Stimulated activated naive CD8-positive, alpha-beta T cell treated with anti-CD3 and anti-CD28 coated beads, Interleukin-15, Interleukin-2, amounts not matched to agents 100 ng/mL and 50 ng/mL, for 24 hours (primary cell): ENCODE data around the gene GK.
"Not testable (repeated sequence)": the region's sequence is repeated elsewhere in the genome, so short reads cannot be mapped to it uniquely, and the experiment has no call there.

Source experiments
- H3K27ac Mint-ChIP-seq: one replicate; pipeline ENCODE4 v1.8.0; 2021; ENCODE audit warnings: mild to moderate bottlenecking, mixed read lengths
- H3K27me3 Mint-ChIP-seq: one replicate; pipeline ENCODE4 v1.8.0; 2021; ENCODE audit warnings: mixed read lengths
- H3K36me3 Mint-ChIP-seq: one replicate; pipeline ENCODE4 v1.8.0; 2021; ENCODE audit warnings: low read depth, mixed read lengths
- H3K4me1 Mint-ChIP-seq: one replicate; pipeline ENCODE4 v1.8.0; 2021; ENCODE audit warnings: low read depth, mixed read lengths
- H3K4me3 Mint-ChIP-seq: one replicate; pipeline ENCODE4 v1.8.0; 2021; ENCODE audit warnings: mild to moderate bottlenecking, mixed read lengths
- H3K9me3 Mint-ChIP-seq: one replicate; pipeline ENCODE4 v1.8.0; 2021; ENCODE audit warnings: mixed read lengths

GK gene

DNA sequence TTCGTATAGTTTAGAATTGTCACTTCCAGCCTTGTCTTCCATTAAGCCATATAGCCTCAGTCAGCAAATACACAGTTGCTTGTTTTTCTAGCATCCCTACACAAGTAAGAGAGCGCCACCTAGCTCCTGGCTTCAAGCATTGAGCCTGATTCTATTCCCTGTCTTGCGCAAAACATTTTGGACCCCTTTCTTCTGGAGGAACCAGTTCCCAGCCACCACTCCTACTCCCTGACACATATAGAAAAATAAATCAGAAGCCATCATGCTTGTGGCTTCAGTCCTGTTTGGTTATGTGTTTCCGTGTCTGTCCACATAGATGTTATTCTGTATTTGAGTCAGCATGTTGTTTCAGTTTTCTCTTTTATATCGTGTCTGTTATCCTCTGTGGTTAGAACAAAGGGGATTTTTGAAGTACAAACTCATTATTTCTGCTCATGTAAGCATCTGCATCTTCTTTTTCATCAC is 59.9 kb downstream of the GK start:
- H3K9me3 Mint-ChIP-seq, result no peaks in the 10 kb centered on the region
- H3K4me3 Mint-ChIP-seq, result peak overlapping the region; percentile 52
- H3K27me3 Mint-ChIP-seq, result no peaks in the 10 kb centered on the region
- peaks cover 36% of the 10 kb centered on the region for H3K36me3 Mint-ChIP-seq
- H3K27ac Mint-ChIP-seq, result peak overlapping the region; percentile 92
- peaks cover 29% of the 10 kb centered on the region for H3K4me1 Mint-ChIP-seq

DNA sequence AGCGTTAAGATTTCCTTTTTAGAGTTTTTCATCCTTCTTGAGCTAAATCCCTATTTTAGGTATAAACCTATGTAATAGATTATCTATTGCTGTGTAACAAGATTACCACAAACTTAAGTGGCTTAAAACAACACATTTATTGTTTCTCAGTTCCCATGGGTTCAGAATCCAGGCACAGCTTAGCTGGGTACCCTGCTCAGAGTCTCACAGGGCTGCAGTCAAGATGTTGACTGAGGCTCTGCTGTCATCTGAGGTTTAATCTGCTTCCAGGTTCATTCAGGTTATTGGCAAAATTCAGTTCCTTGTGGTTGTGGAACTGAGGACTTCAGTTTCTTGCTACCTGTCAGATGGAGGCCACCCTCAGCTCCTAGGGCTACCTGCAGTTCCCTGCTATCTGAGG is 60.9 kb downstream of the GK start:
- Mint-ChIP-seq H3K27ac (peak overlapping the region; percentile 92), H3K36me3 (peaks cover 36% of the 10 kb centered on the region), H3K4me3 (no peak overlapping the region), H3K9me3 (no peaks in the 10 kb centered on the region), H3K4me1 (peaks cover 29% of the 10 kb centered on the region), H3K27me3 (no peaks in the 10 kb centered on the region)

DNA sequence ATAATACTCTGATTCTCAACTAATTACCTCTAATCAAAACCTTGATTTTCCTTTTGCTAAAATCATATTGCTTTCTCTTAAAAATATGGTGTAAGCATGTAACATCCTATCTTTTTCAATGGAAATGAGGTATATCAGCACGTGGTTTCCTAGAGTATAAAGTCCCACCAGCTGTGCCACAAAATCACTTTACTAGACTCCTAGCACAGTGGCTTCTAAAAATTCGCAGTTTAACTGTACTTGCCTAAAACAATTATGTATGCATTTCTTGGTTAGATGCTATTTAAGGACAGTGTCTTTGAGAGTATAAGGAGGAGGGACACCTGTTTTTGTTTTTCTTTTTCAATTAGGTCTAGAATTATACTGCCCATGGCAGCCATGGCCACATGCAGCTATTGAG is 62.8 kb downstream of the GK start:
- Mint-ChIP-seq H3K9me3 (no peaks in the 10 kb centered on the region), H3K4me1 (peaks cover 29% of the 10 kb centered on the region), H3K4me3 (no peak overlapping the region), H3K36me3 (peaks cover 39% of the 10 kb centered on the region), H3K27me3 (no peaks in the 10 kb centered on the region), H3K27ac (no peak overlapping the region)

DNA sequence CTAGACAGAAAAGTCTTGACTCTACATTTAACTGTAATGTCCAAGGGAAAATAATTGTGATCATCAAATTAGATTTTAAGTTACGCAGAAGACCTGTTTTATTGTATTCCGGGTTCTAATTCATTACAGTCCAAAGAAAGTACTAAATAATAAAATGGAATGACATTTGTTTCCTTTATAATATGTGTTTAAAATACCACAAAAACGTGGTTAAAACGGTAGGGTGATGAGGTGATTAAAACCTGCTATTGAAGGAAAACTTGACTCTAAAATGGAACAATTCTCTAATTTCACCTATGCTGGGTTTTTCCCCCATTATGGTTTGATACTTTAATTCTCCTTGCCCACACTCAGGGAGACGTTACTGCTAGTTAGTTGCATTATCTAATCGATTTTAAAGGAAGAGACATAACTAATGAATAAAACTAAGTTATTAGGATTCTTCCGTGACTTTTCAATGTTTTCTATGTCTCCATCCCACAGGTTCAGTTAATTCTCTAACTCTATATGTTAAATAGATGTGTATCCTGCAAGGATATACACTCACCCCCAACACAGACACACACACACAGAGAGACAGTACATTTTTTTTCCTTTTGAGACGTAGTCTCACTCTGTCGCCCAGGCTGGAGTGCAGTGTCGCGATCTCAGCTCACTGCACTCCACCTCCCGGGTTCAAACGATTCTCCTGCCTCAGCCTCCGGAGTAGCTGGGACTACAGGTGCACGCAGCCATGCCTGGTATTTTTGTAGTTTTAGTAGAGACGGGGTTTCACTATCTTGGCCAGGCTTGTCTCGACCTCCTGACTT is 80.8 kb downstream of the GK start:
- Mint-ChIP-seq H3K27me3 (no peaks in the 10 kb centered on the region), H3K36me3 (peaks cover 8% of the 10 kb centered on the region), H3K4me3 (peak overlapping the region; percentile 18), H3K9me3 (no peaks in the 10 kb centered on the region), H3K4me1 (peaks cover 23% of the 10 kb centered on the region), H3K27ac (peak overlapping the region; percentile 92)

DNA sequence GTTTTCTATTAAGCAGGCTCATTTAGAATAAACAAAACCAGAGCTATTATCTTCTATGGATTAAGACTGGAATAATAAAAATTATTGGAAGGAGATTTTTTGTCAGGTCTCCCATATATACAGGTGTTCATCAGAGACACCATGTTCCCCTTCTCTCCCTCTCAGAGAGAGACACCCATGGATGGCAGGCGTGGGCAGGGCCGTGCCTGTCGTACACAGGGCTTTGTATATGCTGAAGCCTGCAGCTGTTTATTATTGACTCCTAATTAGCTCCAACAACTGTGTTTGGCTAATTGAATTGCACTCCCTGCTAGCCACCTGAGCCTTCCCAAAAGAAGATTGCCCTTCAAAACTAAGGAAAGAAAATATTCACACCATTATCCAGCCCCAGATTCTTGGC is 81.6 kb downstream of the GK start:
- Mint-ChIP-seq H3K9me3 (no peaks in the 10 kb centered on the region), H3K4me1 (peaks cover 23% of the 10 kb centered on the region), H3K27me3 (no peaks in the 10 kb centered on the region), H3K4me3 (no peak overlapping the region), H3K27ac (no peak overlapping the region), H3K36me3 (peaks cover 8% of the 10 kb centered on the region)

DNA sequence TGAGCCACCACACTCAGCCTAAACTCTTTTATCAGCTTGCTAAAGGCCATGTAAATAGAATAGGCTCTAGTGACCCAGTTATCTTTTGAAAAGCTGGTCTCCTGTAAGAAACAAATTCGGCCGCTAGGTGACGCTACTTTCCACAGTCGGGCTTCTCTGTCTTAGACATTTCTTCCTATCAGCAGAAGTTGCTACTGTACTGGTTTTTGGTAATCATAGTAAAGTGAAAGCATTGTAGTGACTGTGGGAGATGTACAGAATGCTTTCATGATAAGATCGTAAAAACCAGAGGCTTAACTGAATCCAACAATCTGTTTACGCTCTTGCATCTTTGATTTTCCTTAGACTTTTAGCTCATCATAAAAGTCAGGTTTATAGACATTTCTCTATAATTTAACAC is 82.6 kb downstream of the GK start:
- Mint-ChIP-seq H3K4me3 (no peak overlapping the region), H3K4me1 (peaks cover 23% of the 10 kb centered on the region), H3K27ac (no peak overlapping the region), H3K9me3 (no peaks in the 10 kb centered on the region), H3K36me3 (peaks cover 7% of the 10 kb centered on the region), H3K27me3 (no peaks in the 10 kb centered on the region)

DNA sequence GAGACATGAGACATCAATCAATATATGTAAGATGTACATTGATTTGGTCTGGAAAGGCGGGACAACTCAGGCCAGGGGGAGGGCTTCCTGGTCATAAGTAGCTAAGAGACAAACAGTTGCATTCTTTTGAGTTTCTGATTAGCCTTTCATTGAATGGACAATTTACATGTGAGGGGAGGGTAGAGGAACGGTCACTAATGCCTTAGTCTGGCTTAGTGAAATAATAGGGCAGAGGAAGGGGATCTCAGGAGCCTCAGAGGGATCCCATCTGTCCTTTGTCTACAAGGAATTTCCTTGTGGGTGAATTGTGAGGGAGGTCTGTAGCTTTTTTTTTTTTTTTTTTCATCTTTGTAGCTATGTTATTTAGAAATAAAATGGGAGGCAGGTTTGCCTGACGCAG is 88.3 kb downstream of the GK start:
- Mint-ChIP-seq H3K4me3 (no peak overlapping the region), H3K27me3 (no peaks in the 10 kb centered on the region), H3K9me3 (no peaks in the 10 kb centered on the region), H3K36me3 (no peaks in the 10 kb centered on the region), H3K27ac (no peak overlapping the region), H3K4me1 (no peaks in the 10 kb centered on the region)

DNA sequence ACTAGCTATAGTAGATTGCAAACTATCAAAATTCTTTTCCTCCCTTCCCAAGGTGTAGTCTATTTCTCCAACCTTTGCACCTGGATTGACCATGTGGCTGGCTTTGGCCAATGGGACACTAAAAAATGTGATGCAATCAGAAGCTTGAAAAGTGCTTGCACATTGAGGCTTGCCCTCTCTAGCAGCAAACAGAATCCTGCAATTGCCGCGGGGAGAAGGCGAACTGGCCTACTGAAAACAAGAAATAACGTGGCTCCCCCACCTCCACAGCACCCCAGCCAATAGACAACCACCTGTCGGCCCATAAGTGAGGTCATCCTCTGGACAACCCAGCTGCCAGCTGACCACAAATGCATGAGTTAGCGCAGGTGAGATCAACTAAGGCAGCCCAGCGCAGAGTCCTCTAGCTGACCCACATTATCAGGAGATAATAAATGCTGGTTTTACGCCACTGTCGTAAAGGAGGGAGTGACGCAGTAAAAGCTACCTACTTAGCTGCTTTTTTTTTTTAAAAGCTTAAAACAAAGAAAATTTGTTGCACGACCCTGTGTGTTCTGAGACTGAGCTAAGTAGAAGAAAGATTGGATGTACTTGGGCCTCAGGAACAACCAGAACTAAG is 95.2 kb downstream of the GK start:
- Mint-ChIP-seq H3K4me1 (no peaks in the 10 kb centered on the region), H3K36me3 (no peaks in the 10 kb centered on the region), H3K27me3 (no peaks in the 10 kb centered on the region), H3K4me3 (no peak overlapping the region), H3K27ac (no peak overlapping the region), H3K9me3 (no peaks in the 10 kb centered on the region)

DNA sequence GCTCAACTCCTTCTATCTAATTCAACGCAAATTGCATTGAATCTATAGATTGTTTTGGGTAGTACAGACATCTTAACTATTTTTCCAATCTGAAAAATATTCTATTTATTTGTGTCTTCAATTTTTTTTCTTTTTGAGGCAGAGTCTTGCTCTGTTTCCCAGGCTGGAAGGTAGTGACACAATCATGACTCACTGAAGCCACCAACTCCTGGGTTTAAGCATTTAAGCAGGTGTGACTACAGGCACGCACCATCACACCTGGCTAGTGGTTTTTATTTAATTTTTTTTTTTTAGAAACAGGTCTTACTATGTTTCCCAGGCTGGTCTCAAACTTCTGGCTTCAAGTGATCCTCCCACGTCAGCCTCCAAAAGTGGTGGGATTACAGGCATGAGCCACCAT is 98.3 kb downstream of the GK start:
- Mint-ChIP-seq H3K36me3 (no peaks in the 10 kb centered on the region), H3K4me3 (no peak overlapping the region), H3K9me3 (no peaks in the 10 kb centered on the region), H3K27ac (no peak overlapping the region), H3K4me1 (no peaks in the 10 kb centered on the region), H3K27me3 (no peaks in the 10 kb centered on the region)

DNA sequence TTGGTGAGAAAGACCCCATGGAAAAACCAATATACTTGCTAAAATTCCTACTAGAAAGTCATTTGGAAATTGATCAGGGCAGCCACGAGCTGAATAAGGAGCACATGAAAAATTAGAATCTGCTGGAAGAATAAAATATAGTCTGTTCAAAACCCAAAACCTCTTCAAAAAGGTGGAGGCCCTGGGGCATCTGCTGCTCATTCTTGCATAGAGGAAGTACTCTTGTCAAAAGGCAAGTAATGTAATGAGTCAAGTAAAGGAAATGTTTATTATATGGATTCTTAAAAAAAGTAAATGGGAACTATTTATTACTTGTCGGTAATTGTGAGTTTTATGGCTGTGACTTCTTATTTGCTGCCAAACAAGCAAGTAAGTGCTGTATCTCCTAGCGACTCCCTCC is 109.5 kb downstream of the GK start:
- Mint-ChIP-seq H3K4me1 (peaks cover 11% of the 10 kb centered on the region), H3K27ac (peak overlapping the region; percentile 54), H3K36me3 (no peaks in the 10 kb centered on the region), H3K4me3 (no peak overlapping the region), H3K9me3 (peaks cover 5% of the 10 kb centered on the region), H3K27me3 (no peaks in the 10 kb centered on the region)

DNA sequence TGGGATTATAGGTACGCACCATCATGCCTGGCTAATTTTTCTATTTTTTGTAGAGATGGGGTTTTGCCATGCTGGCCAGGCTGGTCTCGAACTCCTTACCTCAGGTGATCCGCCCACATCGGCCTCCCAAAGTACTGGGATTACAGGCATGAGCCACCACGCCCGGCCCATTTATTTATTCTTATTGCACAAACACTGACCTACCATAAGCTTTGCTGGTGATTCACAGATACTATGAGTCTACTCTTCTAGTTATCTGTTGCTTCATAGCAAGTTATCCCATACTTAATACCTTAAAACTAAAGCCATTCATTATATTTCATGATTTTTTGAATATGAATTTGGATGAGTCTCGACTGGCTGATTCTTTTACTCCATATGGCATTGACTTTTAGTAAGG is 120.5 kb downstream of the GK start:
- not testable (repeated sequence) for H3K36me3 Mint-ChIP-seq, H3K9me3 Mint-ChIP-seq, H3K27ac Mint-ChIP-seq, H3K4me3 Mint-ChIP-seq, H3K27me3 Mint-ChIP-seq
- H3K4me1 Mint-ChIP-seq, result peaks cover 24% of the 10 kb centered on the region

DNA sequence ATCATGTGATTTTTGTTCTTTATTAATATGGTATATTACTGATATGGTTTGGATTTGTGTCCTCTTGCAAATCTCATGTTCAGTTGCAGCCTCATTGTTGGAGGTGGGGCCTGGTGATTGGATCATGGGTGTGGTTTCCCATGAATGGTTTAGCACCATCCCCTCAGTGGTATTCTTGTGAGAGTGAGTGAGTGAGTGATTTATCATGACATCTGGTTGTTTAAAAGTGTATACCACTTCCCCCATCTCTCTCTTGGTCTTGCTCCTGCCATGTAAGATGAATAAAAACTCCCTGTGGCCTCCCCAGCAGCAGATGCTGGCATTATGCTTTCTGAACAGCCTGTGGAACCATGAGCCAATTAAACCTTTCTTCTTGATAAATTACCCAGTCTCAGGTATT is 124.4 kb downstream of the GK start:
- Mint-ChIP-seq H3K9me3 (no peaks in the 10 kb centered on the region), H3K4me1 (peaks cover 41% of the 10 kb centered on the region), H3K4me3 (no peak overlapping the region), H3K27me3 (peaks cover 4% of the 10 kb centered on the region), H3K36me3 (peaks cover 4% of the 10 kb centered on the region), H3K27ac (no peak overlapping the region)

DNA sequence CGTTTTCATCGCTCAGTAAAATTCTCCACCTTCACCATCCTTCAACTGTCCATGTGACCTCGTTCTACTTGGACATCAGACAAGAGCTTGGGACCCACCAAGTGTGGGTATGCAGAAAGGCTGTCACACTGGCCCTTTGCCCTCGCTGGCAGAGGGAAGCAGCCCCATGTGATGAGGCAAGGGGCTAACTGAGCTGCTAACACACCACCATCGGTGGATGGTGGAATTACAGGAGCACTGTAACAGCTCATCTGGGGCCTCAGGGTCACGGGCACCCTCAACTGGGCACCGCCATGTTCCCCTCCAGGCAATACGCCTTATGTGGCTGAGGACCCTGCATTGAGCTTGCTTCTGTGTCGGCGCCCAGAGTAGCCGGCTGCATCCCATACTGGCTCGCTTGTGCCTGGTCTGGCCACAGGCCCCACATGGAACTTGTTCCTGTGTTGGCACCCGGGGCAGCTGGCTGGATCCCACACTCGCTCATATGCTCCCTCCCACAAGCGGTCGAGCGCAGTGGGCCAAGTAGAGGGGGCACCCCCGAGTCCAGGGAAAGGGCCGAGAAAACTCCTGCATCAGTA is 126.3 kb downstream of the GK start:
- H3K27me3 Mint-ChIP-seq, result peaks cover 4% of the 10 kb centered on the region
- H3K27ac Mint-ChIP-seq, result no peak overlapping the region
- H3K4me1 Mint-ChIP-seq, result peaks cover 40% of the 10 kb centered on the region
- H3K4me3 Mint-ChIP-seq, result no peak overlapping the region
- H3K36me3 Mint-ChIP-seq, result peaks cover 4% of the 10 kb centered on the region
- H3K9me3 Mint-ChIP-seq, result no peaks in the 10 kb centered on the region
